Heart right ventricle (tissue), 16 donors: ENCODE results near the gene MRPL32. TPM values are rescaled to one million over a fixed set of nuclear protein-coding genes. Genes with fewer than 3 reads are reported as not detected.

Experiments
- ATAC-seq, 8 donors: fragments of 200-7000 bp; cut with Tn5 transposase; one replicate each; pipeline ENCODE4 v1.9.1; 2020; ENCODE audit warnings: mild to moderate bottlenecking in 8 of 8, moderate library complexity in 8 of 8, moderate number of reproducible peaks in 1 of 8
- DNase-seq, 2 donors: peaks; one replicate each; pipeline ENCODE4 v3.0.0-alpha.2; 2020
- H3K27ac ChIP-seq, 10 donors: fragments of 200-600 bp; sonication (generic) in 2 of 10; one replicate each; pipeline versions ENCODE4 v1.5.0 to v1.8.0; 2020 to 2022; ENCODE audit warnings: mild to moderate bottlenecking in 3 of 10
- H3K27me3 ChIP-seq, 7 donors: fragments of 200-600 bp; one replicate each; pipeline ENCODE4 v1.8.0; 2021 to 2022; ENCODE audit warnings: mild to moderate bottlenecking in 2 of 7
- H3K36me3 ChIP-seq, 9 donors: fragments of 200-600 bp; sonication (generic) in 1 of 9; one replicate each; pipeline versions ENCODE4 v1.5.0 to v1.8.0; 2020 to 2022; ENCODE audit warnings: mild to moderate bottlenecking in 2 of 9
- H3K4me1 ChIP-seq, 9 donors: fragments of 200-600 bp; sonication (generic) in 1 of 9; one replicate each; pipeline versions ENCODE4 v1.5.0 to v1.8.0; 2020 to 2022; ENCODE audit warnings: mild to moderate bottlenecking in 4 of 9
- H3K4me3 ChIP-seq, 10 donors: fragments of 200-600 bp; sonication (generic) in 2 of 10; one replicate each; pipeline versions ENCODE4 v1.5.0 to v1.8.0; 2020 to 2022; ENCODE audit warnings: mild to moderate bottlenecking in 7 of 10, moderate library complexity in 2 of 10
- H3K9me3 ChIP-seq, 11 donors: fragments of 200-600 bp in 10 of 11; sonication (generic) in 2 of 11; one replicate each; pipeline versions ENCODE4 v1.5.0 to v1.8.0; 2013 to 2022; ENCODE audit warnings: mild to moderate bottlenecking in 2 of 11, control low read depth in 1 of 11, moderate library complexity in 1 of 11
- WGBS, 2 donors: extraction: QIAGEN DNeasy Blood & Tissue Kit; methylation state at CpG; one replicate each; pipeline ENCODE4 v1.1.7; 2013; ENCODE audit warnings: inconsistent platforms in 1 of 2; 5-methylcytosine and 5-hydroxymethylcytosine counted together
- intact Hi-C, 10 donors: fragments of 100-400 bp; cut with DNase I; formaldehyde crosslinking; loops; one replicate each; pipeline versions ENCODE4 v1.11.1 to v1.14.2; 2022
- polyA plus RNA-seq, 2 donors: library from polyadenylated mRNA; stranded (reverse); fragments of 200-250 nt; gene quantifications; one replicate each; pipeline ENCODE4 v1.2.3, GENCODE V29; 2013
- total RNA-seq, 10 donors: library from RNA; stranded (reverse); fragmentation: NEBNext Ultra II Directional in 3 of 10; extraction: Animal tissue kit (Norgen Biotek cat#: 25700) in 3 of 10; gene quantifications; one replicate each; pipeline versions ENCODE4 v1.2.1 to v1.2.4, GENCODE V29; 2021 to 2023
- TF ChIP-seq, protein P1 (sequence below), 9 donors: fragments of 200-600 bp; sonication (generic) in 2 of 9; IDR thresholded peaks; one replicate each; pipeline versions ENCODE4 v1.5.0 to v1.8.0; 2021 to 2022; ENCODE audit warnings: antibody characterized with exemption in 9 of 9, mild to moderate bottlenecking in 5 of 9, moderate library complexity in 1 of 9
- donor health status: Arrhythmogenic right ventricular cardiomyopathy.
- donor health status: ischemic (EF 13 %, LVEDD 7.1; RV severe dilation, severe dysfunction).
- donor health status: healthy with polysubstance abuse.
- donor health status: DM: no; HTN: yes; CAD: no.
- donor health status: DM: no; HTN: no; CAD: no.
- donor health status: ischemic (EF 25% LVEDD 6.9; RV normal size, moderate dysfunction).
- donor health status: ischemic (EF 25% LVEDD 5.7; RV mildly dilated, moderate dysfunction).
- donor health status: healthy.
- donor health status: DM: yes; HTN: yes; CAD: no.
- donor health status: Ischemic cardiomyopathy.
- donor health status: ischemic (EF 35%, LVEDD 5.7; RV mildly dilated, moderate dysfunction).
- donor health status: nonischemic (EF 11% LVEDD 7.7; RV severe dilation, severe dysfunction).
- donor health status: DM: yes; HTN: yes; CAD: no.
- donor health status: PGD.
- donor health status: ischemic (EF 29% LVEDD 5.4; RV normal size, mild dysfunction).
- donor health status: nonischemic (EF 23%, LVEDD 6.1; RV moderate dilation, normal function).

The MRPL32 gene
- total and polyA plus RNA-seq, 12 donors = 45.7 to 99.2 (median 59.1) TPM

- intact Hi-C loops = no loop called here
- H3K9me3 ChIP-seq = peaks cover 0 to 14% (median 0%) of the 10 kb centered on the region in 11 donors
- H3K27ac ChIP-seq = no peak overlapping the region
- peaks cover 0 to 6% (median 0%) of the 10 kb centered on the region in 7 donors for H3K27me3 ChIP-seq
- H3K36me3 ChIP-seq = no peaks in the 10 kb centered on the region
- 79 to 80% methylated on average over 2 of the region's 2 CpGs for WGBS, 2 donors
- TF ChIP-seq, protein P1, sequence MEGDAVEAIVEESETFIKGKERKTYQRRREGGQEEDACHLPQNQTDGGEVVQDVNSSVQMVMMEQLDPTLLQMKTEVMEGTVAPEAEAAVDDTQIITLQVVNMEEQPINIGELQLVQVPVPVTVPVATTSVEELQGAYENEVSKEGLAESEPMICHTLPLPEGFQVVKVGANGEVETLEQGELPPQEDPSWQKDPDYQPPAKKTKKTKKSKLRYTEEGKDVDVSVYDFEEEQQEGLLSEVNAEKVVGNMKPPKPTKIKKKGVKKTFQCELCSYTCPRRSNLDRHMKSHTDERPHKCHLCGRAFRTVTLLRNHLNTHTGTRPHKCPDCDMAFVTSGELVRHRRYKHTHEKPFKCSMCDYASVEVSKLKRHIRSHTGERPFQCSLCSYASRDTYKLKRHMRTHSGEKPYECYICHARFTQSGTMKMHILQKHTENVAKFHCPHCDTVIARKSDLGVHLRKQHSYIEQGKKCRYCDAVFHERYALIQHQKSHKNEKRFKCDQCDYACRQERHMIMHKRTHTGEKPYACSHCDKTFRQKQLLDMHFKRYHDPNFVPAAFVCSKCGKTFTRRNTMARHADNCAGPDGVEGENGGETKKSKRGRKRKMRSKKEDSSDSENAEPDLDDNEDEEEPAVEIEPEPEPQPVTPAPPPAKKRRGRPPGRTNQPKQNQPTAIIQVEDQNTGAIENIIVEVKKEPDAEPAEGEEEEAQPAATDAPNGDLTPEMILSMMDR (IDR thresholded peaks at IDR 0.05) = no peak
- no peak for DNase-seq
- ATAC-seq = no peak
- peaks cover 0 to 7% (median 0%) of the 10 kb centered on the region in 9 donors for H3K4me1 ChIP-seq
- H3K4me3 ChIP-seq = no peak overlapping the region
Observed at GRCh38 chr7:42959549-42959948, 27.4 kb downstream of the MRPL32 start.

GRCh38 chr7:42960762-42961161, 28.6 kb downstream of the MRPL32 start:
- Histone ChIP-seq H3K36me3 (no peaks in the 10 kb centered on the region), H3K4me3 (no peak overlapping the region), H3K27ac (no peak overlapping the region), H3K27me3 (peaks cover 0 to 6% (median 0%) of the 10 kb centered on the region in 7 donors), H3K4me1 (peaks cover 0 to 19% (median 3%) of the 10 kb centered on the region in 9 donors), H3K9me3 (peaks cover 0 to 13% (median 0%) of the 10 kb centered on the region in 11 donors)
- DNase-seq (no peak), ATAC-seq (no peak)
- 67 to 76% methylated on average over 2 of the region's 2 CpGs for WGBS, 2 donors
- intact Hi-C loops = no loop called here
- TF ChIP-seq, protein P1 (IDR thresholded peaks at IDR 0.05) = no peak

- Histone ChIP-seq H3K27ac (no peak overlapping the region), H3K4me1 (peaks cover 0 to 20% (median 3%) of the 10 kb centered on the region in 9 donors), H3K27me3 (peaks cover 0 to 6% (median 0%) of the 10 kb centered on the region in 7 donors), H3K9me3 (peaks cover 0 to 9% (median 0%) of the 10 kb centered on the region in 11 donors), H3K36me3 (no peaks in the 10 kb centered on the region), H3K4me3 (no peak overlapping the region)
- ATAC-seq (no peak), DNase-seq (no peak)
- TF ChIP-seq, protein P1 (IDR thresholded peaks at IDR 0.05) = no peak
- intact Hi-C loops = no loop called here
- WGBS, 2 donors = 42 to 55% methylated on average over 2 of the region's 2 CpGs
Observed at GRCh38 chr7:42961170-42961569, 29.0 kb downstream of the MRPL32 start.

DNA sequence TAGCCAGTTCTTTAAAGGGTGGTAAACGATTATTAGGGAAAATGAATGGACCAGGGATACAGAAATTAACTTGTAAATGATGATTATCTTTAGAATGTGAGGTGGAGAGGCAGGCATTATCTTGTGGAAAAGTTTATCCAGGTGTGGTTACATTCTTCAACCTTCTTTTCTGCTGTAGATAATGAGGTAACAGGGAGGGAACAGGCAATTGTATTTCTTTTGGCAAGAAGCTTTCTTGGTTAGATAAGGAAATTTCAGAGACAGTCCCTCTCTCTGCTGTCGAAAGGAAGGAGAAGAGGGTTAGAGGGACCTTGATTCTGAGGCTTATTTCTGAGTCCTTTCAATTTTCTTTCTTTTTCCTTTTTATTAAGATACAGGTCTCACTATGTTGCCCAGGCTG, 32.1 kb downstream of the MRPL32 start:
- Histone ChIP-seq H3K36me3 (no peaks in the 10 kb centered on the region), H3K9me3 (no peaks in the 10 kb centered on the region), H3K4me3 (no peak overlapping the region), H3K27ac (peak overlapping the region in 9 of 10 donors; percentile 58 to 78 (median 73)), H3K27me3 (peaks cover 0 to 6% (median 0%) of the 10 kb centered on the region in 7 donors), H3K4me1 (peaks cover 0 to 20% (median 3%) of the 10 kb centered on the region in 9 donors)
- no peak for ATAC-seq
- intact Hi-C loops = no loop called here
- DNase-seq = no peak
- 49 to 57% methylated on average over 2 of the region's 2 CpGs for WGBS, 2 donors
- TF ChIP-seq, protein P1 (IDR thresholded peaks at IDR 0.05) = no peak
